IPS DF 4.7 (cell line): ENCODE results near the gene GCFC2.
"Not testable (repeated sequence)": the region's sequence is repeated elsewhere in the genome, so short reads cannot be mapped to it uniquely, and the experiment has no call there.

Experiments
- DNase-seq: peaks from one replicate; pipeline ENCODE4 v3.0.0-alpha.2; 2013; ENCODE audit warnings: low spot score; ENCODE audit errors: extremely low read depth

Gene GCFC2

GRCh38 chr2:75680402-75680801 is 30.3 kb downstream of the GCFC2 start:
- DNase-seq, result no peak

GRCh38 chr2:75679556-75679955 is 31.2 kb downstream of the GCFC2 start:
- no peak for DNase-seq

GRCh38 chr2:75676464-75676863 is 34.3 kb downstream of the GCFC2 start:
- no peak for DNase-seq

- no peak for DNase-seq
These were observed 34.8 kb downstream of the GCFC2 start for GRCh38 chr2:75675908-75676307.

GRCh38 chr2:75675423-75675822 is 35.3 kb downstream of the GCFC2 start:
- not testable (repeated sequence) for DNase-seq

- no peak for DNase-seq
These were observed 42.8 kb downstream of the GCFC2 start for GRCh38 chr2:75667884-75668283.

GRCh38 chr2:75666911-75667310 is 43.8 kb downstream of the GCFC2 start:
- no peak for DNase-seq

- no peak for DNase-seq
These were observed 52.9 kb downstream of the GCFC2 start for GRCh38 chr2:75657798-75658197.

- DNase-seq, result no peak
These were observed 54.2 kb downstream of the GCFC2 start for GRCh38 chr2:75656563-75656962.

- DNase-seq, result no peak
These were observed 54.9 kb downstream of the GCFC2 start for GRCh38 chr2:75655861-75656260.

- DNase-seq, result no peak
These were observed 56.7 kb downstream of the GCFC2 start for GRCh38 chr2:75654012-75654411.

- no peak for DNase-seq
These were observed 62.9 kb downstream of the GCFC2 start for GRCh38 chr2:75647771-75648170.

- DNase-seq, result peak; percentile 86
These were observed 63.9 kb downstream of the GCFC2 start, which contains the start of gene MRPL19 for GRCh38 chr2:75646583-75647425. TSS of gene MRPL19 (plus strand) at chr2:75646783. CDS start at chr2:75646808, 25 bp downstream.

- no peak for DNase-seq
These were observed 64.6 kb downstream of the GCFC2 start for GRCh38 chr2:75646090-75646582.

GRCh38 chr2:75645643-75646042 is 65.1 kb downstream of the GCFC2 start:
- no peak for DNase-seq

GRCh38 chr2:75643980-75644379 is 66.7 kb downstream of the GCFC2 start:
- no peak for DNase-seq

GRCh38 chr2:75641587-75641986 is 69.1 kb downstream of the GCFC2 start:
- no peak for DNase-seq

- no peak for DNase-seq
These were observed 70.0 kb downstream of the GCFC2 start for GRCh38 chr2:75640621-75641121.

GRCh38 chr2:75637568-75637967 is 73.1 kb downstream of the GCFC2 start:
- DNase-seq, result no peak

- no peak for DNase-seq
These were observed 75.8 kb downstream of the GCFC2 start for GRCh38 chr2:75634945-75635344.

- DNase-seq, result no peak
These were observed 77.1 kb downstream of the GCFC2 start for GRCh38 chr2:75633620-75634019.

GRCh38 chr2:75632813-75633212 is 77.9 kb downstream of the GCFC2 start:
- DNase-seq, result no peak
